Right hindlimb (tissue), 1 donor: ENCODE measurements around the gene RAPGEF5.

Experiments used
- DNase-seq: peaks from one replicate; pipeline ENCODE4 v3.0.0-alpha.2; 2018

RAPGEF5 gene

DNA sequence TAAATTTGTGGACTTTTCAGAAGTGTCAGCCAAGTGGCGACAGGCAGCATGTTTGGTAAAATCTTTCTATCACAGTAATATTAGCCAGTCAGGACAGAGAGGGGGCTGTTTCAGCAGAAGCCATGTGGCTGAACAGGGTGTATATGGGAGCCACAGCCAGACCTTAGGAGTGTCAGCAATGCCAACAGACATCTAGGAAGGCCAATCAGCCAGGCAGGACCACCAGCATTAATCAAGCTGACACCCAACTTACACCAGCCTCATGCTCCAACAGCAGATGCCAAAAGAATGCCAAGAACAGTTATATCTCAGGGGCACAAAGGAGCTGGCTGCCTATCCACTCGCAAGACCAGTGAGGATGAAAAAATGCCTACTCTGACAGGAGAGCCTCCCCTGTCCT is 54.8 kb downstream of the RAPGEF5 start:
- DNase-seq, result no peak

DNA sequence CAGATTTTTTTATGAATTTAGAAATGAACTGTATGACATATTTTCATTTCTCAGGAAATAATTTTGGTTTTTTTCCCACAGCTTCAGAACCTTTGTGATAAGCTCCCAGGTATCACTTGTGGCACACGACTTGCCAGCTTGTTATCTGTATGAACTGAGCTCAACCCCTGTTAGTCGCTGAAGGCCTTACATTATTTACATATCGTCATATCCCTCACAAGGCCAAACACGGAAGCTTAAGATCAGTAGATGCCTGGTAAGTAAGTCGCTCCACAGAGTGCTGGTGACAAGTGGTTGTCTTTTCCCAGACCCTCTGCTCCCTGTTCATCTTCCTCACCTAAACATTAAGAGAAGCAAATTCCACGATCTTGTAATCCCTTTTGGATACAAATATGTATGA is 55.2 kb downstream of the RAPGEF5 start:
- DNase-seq, result no peak

DNA sequence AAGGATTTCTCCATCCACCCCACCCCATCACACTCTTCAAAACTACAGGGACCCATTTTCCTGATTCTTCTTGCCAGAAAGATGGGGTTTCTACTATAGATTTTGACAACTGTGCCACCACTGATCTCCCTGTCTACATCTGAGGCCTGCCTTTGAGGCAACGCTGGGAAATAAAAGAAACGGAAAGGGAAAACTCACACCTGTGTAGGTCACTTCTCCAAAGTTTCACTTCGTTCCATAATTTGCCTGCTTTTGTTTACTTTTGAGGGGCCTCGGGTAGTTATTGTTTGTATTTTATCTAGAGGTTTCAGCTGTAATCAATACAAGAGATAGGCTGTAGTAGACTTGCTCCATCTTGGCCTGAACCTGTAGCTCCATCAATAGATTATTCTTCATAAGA is 56.1 kb downstream of the RAPGEF5 start:
- no peak for DNase-seq

DNA sequence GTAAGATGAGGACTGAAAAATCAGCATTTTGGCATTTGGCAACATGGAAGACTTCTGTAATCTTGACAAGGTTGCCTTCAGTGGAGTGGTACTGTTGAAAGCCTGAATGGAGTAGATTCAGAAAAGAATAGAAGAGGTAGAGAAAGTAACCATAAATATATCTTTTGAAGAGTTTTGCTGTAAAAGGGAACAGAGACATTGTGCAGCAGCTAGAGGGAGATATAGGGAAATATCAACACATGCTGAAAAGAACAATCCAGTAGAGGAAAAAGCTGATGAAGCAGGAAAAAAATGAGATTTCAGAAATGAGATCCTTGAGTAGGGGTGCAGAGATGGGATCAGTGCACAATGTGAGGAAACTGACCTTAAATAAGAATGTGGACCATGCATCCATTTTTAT is 60.0 kb downstream of the RAPGEF5 start:
- DNase-seq, result no peak

DNA sequence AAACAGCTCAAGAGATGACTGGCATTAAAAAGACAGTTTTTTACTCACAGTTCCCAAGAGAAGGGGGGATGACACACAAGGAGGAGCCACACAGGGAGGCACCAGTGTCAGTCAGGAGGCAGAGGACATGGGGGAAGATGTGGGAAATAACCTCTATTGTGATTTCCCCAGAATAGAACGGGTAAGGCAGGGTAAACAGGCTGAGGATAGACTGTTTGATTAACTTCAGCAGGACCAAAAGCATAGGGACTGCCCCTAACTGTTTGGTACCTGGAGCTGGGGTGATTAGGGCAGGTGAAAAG is 60.7 kb downstream of the RAPGEF5 start:
- DNase-seq, result no peak

DNA sequence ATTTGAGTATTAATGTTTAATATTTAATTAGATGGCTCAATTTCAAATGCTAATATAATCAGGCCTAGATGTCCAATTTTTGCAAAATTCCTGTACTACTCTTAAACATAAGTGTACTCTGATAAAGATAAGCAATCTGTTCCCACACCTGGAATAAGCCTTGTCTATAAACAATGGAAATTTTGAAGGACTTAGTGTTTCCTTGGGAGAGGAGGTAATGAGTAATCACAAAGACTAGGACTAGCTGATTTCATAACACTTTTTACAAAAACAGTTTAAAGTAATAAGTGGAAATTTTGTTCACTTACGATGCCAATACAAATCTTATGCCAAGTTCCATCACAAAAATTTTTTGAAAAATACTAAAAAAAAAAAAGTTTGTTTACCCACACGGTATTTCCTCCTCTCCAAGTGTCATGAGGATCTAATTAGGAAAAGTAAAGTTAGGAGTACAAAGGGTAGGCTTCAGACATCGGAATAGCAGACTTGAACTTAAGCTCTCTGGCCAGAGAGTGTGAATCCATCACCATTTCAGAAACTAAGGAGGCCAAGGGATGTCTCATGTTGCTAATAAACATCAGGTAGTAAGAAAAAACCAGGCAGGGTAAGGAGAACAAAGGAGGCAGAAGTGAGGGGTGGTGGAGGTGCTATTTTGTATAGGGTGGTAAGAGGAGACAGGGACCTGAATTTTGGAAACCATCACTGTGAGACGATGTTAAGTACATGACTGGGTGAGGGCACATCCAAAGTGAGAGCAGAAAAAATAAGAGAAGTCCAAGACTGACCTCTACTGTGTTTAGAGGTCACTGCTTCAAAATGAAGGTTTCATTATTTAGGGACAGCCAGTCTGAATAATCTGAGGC is 61.3 kb downstream of the RAPGEF5 start:
- DNase-seq, result no peak

DNA sequence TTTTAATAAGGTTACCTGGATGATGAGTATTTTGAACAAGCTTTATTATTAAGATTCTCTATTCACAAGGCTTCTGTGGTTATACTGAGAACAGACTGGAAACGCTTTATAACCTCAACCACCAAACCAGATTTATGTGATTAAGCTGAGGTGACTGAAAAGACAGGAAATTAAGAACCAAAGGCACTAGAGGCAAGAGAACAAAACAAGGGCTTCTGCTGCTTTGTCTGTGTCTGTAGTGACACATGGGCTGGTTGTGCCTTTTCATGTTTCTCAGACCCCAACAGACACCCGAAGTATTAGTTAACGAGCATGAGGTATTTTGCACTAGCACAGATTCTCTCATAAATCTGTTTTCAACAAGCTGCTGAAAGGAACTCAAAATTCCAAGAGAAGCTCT is 64.4 kb downstream of the RAPGEF5 start:
- no peak for DNase-seq

DNA sequence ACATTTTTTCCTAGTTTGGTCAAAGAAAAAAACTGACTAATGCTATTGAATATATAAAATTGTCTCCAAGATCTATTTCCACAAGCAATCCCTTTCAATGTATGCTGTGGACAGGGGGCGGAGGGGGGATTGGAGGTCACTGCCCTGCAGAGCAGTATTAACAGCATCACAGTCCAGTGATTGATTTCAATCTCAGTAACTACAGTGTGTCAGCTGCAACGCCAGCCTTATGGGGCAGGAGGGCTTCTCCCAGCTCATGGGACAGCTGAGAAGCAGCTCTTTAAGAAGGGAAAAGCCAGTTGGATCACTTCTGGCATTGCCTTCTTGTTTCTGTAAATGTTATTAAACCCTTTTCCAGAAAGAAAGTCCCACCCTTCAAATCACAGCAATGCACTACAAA is 65.0 kb downstream of the RAPGEF5 start:
- DNase-seq, result no peak

DNA sequence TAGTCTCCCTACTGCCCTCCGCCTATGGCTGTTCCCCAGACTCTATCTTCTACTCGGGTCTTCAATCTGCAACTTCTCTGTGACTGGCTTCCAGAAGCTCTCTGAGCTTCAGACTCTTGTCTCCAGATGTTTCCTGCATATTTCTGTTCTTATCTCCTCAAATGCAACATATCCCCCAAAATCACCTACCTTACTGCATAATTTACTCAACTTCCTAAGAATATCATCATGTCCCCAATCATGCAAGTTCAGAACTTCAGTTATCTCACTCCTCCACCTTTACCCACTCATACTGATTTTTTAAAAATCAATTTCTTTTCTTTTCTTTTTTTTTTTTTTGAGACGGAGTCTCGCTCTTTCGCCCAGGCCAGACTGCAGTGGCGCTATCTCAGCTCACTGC is 68.8 kb downstream of the RAPGEF5 start:
- no peak for DNase-seq

DNA sequence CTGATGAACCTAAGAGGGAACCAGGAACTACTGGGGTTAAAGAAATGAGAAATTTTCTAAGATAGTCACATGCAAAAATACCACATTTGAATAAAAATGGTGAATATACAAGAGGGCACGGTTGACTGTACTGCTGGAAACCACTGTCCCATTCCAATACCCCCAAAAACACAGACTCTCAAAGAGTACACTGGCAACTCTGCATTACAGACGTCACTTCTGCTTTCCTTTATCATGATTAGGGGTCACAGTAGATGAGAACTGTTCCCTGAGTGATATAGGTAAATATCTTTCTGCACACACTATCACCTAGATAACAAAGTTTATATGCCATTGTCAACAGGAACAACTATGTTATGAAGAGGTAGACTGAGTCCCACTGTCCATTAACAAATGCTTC is 69.5 kb downstream of the RAPGEF5 start:
- DNase-seq, result no peak

DNA sequence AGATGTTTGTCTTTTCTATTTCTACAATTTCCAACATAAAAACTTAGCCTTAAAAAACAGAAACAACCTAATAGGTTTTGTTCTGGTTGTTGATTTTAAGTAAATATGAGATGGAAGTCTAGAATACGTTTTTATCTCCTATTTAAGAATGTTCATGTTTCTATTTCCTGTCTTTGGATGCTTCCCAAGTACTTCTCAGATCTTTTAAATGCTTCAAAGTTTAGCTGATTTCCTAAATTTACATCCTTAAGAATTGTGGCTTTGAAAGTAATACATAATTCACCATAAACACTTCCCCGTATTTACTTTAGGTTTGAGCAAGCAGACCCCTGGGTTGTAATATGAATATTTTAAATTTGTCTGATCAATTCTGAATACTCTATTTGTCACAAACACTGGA is 70.5 kb downstream of the RAPGEF5 start:
- no peak for DNase-seq

DNA sequence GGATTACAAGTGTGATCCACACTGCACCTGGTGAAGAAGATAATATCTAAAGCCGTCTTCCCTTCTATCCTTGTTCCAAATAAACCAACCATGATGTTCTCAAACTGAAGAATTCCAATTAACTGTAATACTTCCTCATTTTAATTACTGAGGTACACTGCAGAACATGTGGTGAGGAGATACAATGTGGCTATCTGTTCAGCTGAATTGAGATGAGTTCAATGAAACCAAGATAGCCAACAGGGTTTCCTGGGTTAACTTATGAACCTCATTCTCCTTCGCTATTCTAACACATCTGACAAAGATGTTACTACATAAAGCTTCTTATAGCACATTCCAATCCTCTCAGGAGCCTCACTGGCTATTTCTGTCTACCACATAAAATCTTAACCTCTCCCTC is 75.5 kb downstream of the RAPGEF5 start:
- DNase-seq, result no peak

DNA sequence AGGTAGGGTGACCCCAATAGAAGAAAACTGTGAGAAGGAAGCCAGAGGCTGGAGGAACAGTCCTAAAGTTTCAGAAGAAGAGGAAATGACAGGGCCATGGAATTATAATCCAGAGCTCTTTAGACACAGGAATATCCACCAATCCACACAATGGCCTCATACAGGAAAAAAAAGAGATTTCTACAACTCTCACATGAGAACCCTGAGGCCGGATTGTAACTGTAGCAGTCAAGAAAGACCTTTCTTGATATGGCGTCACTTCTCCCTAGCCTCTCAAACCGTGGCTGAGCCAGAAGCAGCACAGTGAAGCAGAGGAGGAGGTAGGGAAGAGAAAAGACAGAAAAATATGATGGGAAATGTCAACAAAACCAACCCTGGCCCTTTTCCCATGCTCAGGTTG is 76.9 kb downstream of the RAPGEF5 start:
- DNase-seq, result no peak

DNA sequence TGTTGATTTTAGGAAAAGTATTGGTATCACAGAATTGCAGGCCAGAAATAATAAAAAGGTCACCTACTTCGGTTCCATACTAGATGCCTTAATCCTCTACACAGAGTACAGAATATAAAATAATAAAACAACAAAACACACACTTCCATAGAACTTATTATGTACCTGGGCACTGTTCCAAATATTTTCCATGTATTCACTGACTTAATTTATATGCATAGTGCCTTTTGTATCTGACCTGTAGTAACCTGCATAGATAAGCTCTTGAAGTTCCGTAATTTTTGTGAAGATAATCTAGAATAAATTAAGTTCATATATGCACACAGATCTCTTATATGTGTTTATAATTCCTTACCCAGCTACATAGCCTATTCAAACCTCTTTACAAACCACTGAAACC is 78.3 kb downstream of the RAPGEF5 start:
- no peak for DNase-seq

DNA sequence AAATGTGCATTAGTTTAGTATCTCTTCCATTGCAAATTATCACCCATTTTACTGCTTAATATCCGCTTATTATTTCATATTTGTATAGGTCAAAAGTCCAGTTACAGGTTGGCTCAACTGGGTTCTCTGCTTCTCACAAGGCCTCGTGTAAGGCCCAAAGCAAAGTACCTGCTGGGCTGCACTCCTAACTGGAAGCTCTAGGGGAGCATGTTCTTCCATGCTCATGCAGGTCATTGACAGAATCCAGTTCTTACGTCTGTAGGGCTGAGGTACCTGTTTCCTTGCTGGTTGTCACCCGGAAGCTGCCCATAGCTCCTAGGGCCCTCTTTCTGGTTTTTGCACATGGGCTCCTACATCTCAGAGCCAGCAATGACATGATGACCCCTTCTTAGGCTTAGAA is 79.6 kb downstream of the RAPGEF5 start:
- DNase-seq, result no peak

DNA sequence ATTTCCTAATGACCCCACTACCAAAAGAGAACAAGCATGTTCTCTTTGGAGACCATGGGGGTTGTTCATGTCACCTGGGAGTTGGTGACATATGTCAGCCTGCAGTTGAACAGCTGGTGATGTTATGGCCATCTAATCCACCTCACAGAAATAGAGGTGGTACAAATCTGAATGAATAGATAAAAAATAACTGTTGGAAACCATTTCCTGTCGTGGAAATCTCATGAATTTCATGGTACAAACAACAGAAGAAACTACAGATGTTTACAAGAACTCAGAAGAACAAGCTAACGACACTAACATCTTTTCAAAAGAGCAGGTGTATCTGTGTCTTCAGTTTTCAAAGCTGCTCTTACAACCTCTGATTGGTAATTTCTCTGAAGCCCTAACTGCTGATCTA is 81.3 kb downstream of the RAPGEF5 start:
- DNase-seq, result no peak

DNA sequence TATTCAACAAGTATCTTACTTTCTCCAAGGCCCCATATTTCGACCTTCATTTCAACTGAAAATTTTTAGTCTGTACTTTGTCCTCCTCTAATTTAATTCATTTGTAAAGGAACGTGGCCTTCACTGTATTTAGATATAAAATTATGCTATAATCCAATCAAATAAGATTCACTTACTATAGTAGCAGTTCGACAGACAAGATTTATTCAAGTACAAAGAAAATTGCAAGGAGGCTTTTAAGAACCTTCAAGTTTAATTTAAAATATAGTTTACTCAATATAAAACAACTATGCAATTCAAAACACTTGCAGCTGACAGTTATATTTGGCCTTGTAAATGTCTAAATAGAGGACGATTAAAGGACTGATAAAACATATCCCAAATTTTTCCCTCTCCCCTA is 85.6 kb downstream of the RAPGEF5 start:
- DNase-seq, result no peak

DNA sequence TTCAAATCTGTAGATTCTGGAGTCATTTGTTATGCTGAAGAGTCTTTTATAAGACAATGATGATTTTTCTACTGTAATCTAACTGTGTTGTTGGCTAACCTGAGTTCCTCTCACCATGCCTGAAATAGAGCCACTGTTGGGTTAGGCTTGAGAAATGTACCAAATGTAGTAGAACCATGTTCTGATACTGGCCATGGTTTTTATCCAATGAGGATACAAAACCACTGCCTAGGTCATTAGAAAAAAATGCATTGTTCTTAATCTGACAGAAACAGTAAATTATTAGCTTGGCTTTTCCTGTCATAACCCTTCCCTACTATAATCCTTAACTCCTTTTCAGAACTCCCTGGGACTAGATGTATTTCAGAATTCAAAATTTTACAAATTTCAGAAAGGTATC is 86.6 kb downstream of the RAPGEF5 start:
- no peak for DNase-seq

DNA sequence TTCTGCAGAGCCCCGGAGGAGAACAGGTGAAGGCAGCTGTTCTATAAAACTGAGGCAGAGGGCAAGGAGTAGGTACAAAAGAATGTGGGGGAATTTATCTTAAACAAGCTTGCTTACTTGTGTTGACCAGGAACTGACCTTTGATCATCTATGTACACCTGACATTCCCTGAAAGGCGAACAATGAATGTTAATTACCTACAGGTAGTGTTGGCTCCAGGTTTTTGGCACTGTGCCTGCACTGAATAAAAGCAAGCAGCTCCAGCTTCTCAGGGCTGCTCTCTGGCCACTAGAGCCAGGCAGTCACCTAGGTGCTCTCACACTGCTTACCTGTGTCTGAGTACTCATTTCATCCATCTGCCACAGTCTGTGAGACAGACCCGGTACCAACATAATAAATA is 87.0 kb downstream of the RAPGEF5 start:
- no peak for DNase-seq

DNA sequence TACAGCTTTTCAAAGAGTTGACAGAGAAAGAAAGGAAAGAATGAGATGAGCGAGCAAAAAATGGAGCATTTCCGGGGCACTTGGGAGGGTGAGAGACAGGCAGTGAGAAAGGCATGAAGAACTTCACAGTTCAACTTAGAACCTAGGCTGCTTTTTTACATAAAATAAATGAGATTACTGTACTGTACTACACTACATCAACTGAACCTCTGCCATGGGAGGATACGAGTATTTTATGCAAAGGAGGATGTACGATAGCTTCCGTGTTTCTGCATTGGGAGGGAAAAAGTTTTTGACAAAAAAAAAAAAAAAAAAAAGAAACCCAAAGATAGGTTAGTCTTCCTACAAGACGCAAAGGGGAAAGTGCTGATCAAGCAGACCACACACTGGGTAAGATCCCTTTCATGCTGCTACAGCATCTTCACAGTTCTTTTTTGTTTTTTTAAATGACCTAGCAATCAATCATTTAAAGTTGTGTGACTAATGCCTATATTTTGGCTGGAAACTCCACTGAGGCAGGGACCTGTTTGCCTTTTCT is 88.0 kb downstream of the RAPGEF5 start:
- DNase-seq, result no peak

DNA sequence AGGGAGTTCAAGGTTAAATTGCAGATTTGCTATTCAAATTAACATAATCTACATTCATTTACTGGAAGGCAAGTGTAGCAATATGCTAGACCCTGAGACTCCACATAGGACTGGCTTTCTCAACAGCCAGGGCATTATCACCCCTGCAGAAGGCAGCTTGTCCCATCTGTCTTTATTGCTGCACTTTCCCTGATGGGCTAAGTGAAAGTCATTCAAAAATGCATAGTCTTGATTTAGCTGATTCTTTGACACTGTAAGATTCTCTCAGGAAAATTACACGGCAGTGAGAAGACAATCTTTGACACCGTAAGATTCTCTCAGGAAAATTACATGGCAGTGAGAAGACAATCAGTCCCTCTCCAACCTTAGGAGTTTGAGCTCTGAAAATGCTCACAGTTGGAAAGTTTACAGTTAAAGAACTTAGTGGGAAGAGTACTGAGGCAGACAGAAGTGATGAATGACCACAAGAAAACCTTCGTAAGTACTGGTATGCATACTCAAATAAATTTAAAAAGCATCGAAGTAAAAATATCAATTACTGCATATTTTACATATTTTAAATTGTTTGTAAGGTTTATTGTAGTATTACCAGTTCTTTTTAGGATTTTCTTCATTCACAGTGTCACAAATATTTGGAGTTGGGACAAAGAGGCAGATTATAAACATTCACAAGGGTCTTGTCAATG is 88.9 kb downstream of the RAPGEF5 start:
- no peak for DNase-seq

DNA sequence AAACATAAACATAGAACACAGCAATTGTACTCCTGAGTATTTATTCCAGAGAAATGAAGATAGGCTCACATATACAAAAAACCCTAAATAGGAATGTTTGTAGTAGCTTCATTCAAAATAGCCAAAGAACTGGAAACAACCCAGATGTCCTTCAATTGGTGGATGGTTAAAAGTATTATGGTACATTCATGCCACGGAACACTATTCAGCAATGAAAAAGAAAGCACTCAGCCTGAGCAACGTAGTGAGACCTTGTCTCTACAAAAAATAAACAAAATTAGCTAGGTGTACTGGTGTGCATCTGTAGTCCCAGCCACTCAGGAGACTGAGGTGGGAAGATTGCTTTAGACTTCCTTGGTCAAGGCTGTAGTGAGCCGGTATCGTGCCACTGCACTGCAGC is 94.4 kb downstream of the RAPGEF5 start:
- DNase-seq, result no peak

DNA sequence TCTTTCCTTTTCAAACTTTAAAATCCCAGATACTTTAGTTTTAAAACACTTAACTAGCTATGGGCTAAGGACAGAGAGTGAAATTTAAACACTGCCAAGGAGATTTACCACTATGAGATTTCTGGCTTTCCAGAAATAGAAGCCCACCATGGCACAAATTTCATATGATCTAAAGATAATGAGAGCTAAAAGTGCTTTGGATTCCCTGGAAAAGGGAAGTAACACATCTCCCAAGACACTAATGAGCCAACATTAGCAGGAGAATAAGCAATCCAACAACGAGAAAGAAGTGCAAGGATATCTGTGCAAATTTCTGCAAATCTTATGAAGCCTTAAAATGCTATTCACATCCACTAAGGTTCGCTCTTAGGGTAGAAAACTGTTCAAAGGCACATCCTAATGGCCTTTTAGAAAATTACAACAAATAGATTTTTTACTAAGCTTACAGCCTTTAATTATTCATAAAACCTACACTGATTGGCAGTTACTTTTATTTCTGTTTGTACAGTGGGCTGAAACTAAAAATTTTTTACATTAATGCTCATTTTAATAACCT is 100.3 kb downstream of the RAPGEF5 start:
- DNase-seq, result no peak

DNA sequence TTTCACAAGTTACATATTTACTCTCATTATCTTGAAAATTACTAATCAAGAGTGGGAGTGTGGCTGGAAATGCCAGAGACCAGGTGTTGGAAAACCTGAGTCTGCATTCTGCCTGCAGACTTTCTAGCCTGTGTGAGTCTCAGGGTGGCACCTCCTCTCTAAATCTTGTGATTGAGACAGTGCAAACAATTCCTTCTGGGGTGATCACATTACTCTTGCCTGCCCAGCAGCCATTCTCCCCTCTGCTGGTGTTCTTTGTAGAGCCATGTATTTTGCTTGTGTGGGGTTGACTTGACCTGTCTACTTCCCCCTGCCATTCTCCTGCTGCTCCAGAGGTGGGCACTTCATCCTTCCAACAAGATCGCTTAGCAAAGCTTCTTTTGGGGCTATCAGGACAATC is 101.1 kb downstream of the RAPGEF5 start:
- DNase-seq, result no peak
